Measurements from ENCODE around the gene ARF6.
"Not testable (repeated sequence)": the region's sequence is repeated elsewhere in the genome, so short reads cannot be mapped to it uniquely, and the experiment has no call there.

ARF6 gene

GRCh38 chr14:49909016-49909415 lies 16.1 kb downstream of the ARF6 start:
- DNase-seq, result no peak

- no peak for DNase-seq
Measured at GRCh38 chr14:49915085-49915484, 22.2 kb downstream of the ARF6 start.

DNA sequence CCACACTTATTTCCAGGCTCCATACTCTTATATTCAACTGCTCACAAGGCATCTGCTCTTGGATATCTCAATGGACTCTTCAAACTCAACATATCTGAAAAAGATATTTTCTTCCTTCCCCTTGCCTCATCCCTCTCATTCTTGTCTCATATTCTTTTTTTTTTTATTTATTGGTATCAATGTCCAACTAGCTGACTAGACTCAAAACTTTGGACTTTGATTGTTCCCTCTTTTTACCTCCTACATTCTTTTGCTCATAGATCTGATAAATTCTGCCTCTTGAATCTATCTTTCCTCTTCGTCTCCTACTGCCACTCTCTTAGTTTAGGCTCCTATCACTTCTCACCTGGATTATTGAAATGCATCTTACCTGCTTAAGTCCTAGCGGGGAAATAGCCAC lies 25.8 kb downstream of the ARF6 start:
- no peak for DNase-seq

- DNase-seq, result no peak
Measured at GRCh38 chr14:49919825-49920659, 27.2 kb downstream of the ARF6 start.

GRCh38 chr14:49920935-49921334 lies 28.1 kb downstream of the ARF6 start:
- DNase-seq, result peak; percentile 52

DNA sequence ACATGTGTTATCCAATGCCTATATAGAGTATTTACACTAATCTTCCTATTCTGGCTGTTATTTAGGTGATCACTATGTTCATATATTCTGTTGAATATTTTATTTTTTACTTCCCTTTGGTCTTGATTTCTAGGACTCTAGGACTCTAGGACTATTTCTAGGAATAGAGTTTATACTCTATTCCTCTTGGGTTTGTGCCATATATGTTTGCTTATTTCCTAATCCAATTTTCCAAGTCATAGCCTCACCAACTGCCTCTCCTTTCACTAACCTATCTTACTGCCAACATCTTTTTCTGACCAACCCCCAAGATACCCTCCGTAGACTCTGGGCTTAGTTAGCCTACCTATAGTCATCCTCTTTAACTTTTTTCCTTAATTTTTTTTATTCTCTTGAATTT lies 28.5 kb downstream of the ARF6 start:
- no peak for DNase-seq

- no peak for DNase-seq
Measured at GRCh38 chr14:49923442-49923841, 30.6 kb downstream of the ARF6 start.

GRCh38 chr14:49923881-49924280 lies 31.0 kb downstream of the ARF6 start:
- DNase-seq, result no peak

- no peak for DNase-seq
Measured at GRCh38 chr14:49924852-49925251, 32.0 kb downstream of the ARF6 start.

- DNase-seq, result no peak
Measured at GRCh38 chr14:49926803-49927202, 33.9 kb downstream of the ARF6 start.

- no peak for DNase-seq
Measured at GRCh38 chr14:49928015-49928414, 35.1 kb downstream of the ARF6 start.

DNA sequence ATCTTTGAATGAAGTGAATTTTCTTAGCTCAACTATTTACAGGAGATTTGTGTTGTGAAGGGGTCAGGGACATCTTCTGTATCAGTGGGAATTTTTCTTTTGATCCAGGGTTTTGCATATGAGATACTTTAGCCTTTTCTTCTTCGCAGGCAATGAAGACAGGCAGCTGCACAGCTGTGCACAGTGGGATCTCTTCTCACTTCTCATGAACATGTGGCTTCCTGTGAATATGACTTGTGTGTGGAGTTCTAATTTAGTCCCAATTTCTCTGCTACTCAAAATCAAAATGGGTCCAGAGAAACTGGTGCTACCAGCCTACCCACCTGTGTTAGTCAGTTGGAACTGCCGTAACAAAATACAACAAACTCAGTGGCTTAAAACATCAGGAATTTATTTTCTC lies 37.8 kb downstream of the ARF6 start:
- peak; percentile 23 for DNase-seq

DNA sequence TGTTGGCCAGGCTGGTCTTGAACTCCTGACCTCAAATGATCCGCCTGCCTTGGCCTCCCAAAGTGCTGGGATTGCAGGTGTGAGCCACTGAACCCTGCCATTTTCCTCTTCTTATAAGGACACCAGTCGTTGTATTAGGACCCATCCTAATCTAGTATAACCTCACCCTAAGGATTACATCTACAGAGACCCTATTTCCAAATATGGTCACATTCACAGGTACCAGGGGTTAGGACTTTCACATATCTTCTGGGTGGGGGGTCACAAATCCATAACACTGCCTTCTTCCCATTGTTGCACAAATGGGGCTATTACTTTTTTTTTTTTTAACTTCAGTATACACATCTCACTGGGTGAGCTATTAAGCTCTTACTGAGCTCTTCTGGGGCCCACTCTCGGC lies 38.6 kb downstream of the ARF6 start:
- no peak for DNase-seq

DNA sequence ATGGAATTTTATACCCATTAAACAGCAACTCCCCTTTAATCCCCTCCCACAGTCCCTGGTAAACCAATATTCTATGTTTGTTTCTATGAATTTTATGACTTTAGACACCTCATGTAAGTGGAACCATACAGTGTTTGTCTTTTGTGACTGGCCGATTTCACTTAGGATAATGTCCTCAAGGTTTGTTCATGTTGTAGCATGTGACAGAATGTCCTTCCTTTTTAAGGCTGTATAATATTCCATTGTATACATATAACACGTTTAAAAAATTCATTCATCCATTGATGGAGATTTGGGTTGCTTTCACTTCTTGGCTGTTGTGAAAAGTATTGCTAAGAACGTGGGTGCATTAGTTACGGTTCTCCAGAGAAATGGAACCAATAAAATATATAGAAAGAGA lies 40.2 kb downstream of the ARF6 start:
- no peak for DNase-seq

GRCh38 chr14:49933704-49934103 lies 40.8 kb downstream of the ARF6 start:
- no peak for DNase-seq

GRCh38 chr14:49934646-49935045 lies 41.8 kb downstream of the ARF6 start:
- no peak for DNase-seq

GRCh38 chr14:49935526-49935925 lies 42.6 kb downstream of the ARF6 start:
- no peak for DNase-seq

DNA sequence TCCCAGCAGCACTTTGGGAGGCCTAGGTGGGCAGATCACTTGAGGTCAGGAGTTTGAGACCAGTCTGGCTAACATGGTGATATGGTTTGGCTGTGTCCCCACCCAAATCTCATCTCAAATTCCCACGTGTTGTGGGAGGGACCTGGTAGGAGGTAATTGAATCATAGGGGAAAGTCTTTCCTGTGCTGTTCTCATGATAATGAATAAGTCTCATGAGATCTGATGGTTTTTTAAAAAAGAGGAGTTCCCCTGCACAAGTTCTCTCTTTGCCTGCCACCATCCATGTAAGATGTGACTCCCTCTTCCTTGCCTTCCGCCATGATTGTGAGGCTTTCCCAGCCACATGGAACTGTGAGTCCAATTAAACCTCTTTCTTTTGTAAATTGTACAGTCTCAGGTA lies 43.4 kb downstream of the ARF6 start:
- not testable (repeated sequence) for DNase-seq

DNA sequence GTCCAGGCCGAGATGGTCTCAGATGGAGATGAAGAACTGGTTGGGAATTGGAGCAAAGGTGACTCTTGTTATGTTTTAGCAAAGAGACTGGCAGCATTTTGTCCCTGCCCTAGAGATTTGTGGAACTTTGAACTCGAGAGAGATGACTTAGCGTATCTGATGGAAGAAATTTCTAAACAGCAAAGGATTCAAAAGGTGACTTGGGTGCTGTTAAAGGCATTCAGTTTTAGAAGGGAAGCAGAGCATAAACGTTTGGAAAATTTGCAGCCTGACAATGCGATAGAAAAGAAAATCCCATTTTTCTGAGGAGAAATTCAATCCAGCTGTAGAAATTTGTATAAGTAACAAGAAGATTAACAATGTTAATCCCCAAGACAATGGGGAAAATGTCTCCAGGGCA lies 44.0 kb downstream of the ARF6 start:
- DNase-seq, result not testable (repeated sequence)

- not testable (repeated sequence) for DNase-seq
Measured at GRCh38 chr14:49939215-49939614, 46.3 kb downstream of the ARF6 start.

- DNase-seq, result no peak
Measured at GRCh38 chr14:49939884-49940510, 47.1 kb downstream of the ARF6 start.

DNA sequence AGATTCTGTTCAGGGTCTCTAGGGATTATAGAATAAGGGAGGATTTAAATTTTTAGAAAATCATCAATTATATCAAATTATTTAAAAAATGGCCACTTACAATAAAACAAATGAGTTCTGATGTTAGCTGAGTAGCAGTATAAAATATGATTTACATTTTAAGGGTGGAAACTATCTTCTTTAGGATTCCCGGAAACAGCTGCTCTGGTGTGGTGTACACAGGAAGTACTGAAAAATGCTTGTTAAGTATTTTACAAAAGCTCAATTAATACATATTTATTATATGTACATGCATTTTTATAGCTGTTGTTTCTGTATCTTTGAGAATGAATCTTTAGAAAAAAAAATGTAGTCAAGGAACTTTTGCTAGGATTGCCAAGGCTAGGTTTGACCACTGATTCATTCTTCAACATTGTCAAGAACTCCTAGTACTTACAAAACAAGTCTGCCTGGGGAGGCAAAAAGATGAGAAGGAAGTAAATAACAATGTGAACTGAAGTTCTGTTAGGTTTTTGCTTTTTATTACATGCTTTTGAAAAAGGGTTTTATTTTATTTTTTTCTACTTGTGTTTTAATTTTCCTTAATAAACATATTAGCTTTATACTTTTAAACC lies 48.0 kb downstream of the ARF6 start:
- no peak for DNase-seq

DNA sequence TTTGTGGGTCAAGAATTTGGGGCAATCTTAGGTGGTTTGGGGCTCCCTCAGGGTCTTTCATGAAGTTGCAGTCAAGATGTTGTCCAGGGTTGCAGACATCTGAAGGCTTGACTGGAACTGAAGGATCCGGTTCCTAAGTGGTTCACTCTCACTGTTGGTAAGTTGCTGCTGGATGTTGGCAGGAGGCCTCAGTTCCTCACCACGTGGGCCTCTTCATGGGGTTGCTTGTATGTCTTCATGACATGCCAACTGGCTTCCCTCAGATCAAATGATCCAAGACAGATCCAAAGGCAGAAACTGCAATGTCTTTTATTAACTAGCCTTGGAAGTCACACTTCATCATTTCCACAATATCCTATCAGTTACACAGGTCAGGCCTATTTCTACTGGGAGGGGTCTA lies 49.2 kb downstream of the ARF6 start:
- DNase-seq, result no peak

- DNase-seq, result no peak
Measured at GRCh38 chr14:49944501-49944900, 51.6 kb downstream of the ARF6 start.

Data from MV-4-11 (cell line).